Mucosa of descending colon (tissue), 3 donors: Measurements from ENCODE around the gene TRIM29. TPM values are rescaled to one million over a fixed set of nuclear protein-coding genes. Genes with fewer than 3 reads are reported as not detected.

Experiments used
- ATAC-seq: fragments of 200-7000 bp; cut with Tn5 transposase; one replicate; pipeline ENCODE4 v1.9.1; 2020; ENCODE audit warnings: mild to moderate bottlenecking, moderate library complexity
- DNase-seq, 3 donors: peaks; one replicate each; pipeline ENCODE4 v3.0.0-alpha.2; 2020
- H3K36me3 ChIP-seq: fragments of 200-600 bp; one replicate; pipeline ENCODE4 v1.8.0; 2021; ENCODE audit warnings: low read depth, mild to moderate bottlenecking
- H3K4me1 ChIP-seq: fragments of 200-600 bp; one replicate; pipeline ENCODE4 v1.8.0; 2021; ENCODE audit warnings: low read depth, mild to moderate bottlenecking
- H3K4me3 ChIP-seq: fragments of 200-600 bp; one replicate; pipeline ENCODE4 v1.8.0; 2021; ENCODE audit warnings: mild to moderate bottlenecking
- H3K9me3 ChIP-seq: fragments of 200-600 bp; one replicate; pipeline ENCODE4 v1.8.0; 2021; ENCODE audit warnings: mild to moderate bottlenecking
- intact Hi-C, 2 donors: fragments of 100-400 bp; cut with DNase I in 1 of 2; cut with micrococcal nuclease in 1 of 2; formaldehyde crosslinking; loops; one replicate each; pipeline versions ENCODE4 v1.11.0 to v1.11.1; 2022; cut with DNase I, micrococcal nuclease
- total RNA-seq, 3 donors: library from RNA; stranded (reverse); fragmentation: NEBNext Ultra II Directional in 2 of 3; extraction: Animal tissue kit (Norgen Biotek cat#: 25700) in 2 of 3; gene quantifications; one replicate each; pipeline versions ENCODE4 v1.2.1 to v1.2.4, GENCODE V29; 2021 to 2023
- TF ChIP-seq, protein P1 (sequence below): fragments of 200-600 bp; IDR thresholded peaks from one replicate; pipeline ENCODE4 v1.8.0; 2022; ENCODE audit warnings: antibody characterized with exemption, mild to moderate bottlenecking
- donor health status: DM: no; HTN: no; CAD: no; lungs with moderate emphysema.
- donor health status: DM: no; HTN: no; CAD: no.
- donor health status: DM: no; HTN: yes; CAD: no.

Gene TRIM29
- total RNA-seq, 3 donors from 2014 or later, result 4.0 to 6.3 (median 5.4) TPM

DNA sequence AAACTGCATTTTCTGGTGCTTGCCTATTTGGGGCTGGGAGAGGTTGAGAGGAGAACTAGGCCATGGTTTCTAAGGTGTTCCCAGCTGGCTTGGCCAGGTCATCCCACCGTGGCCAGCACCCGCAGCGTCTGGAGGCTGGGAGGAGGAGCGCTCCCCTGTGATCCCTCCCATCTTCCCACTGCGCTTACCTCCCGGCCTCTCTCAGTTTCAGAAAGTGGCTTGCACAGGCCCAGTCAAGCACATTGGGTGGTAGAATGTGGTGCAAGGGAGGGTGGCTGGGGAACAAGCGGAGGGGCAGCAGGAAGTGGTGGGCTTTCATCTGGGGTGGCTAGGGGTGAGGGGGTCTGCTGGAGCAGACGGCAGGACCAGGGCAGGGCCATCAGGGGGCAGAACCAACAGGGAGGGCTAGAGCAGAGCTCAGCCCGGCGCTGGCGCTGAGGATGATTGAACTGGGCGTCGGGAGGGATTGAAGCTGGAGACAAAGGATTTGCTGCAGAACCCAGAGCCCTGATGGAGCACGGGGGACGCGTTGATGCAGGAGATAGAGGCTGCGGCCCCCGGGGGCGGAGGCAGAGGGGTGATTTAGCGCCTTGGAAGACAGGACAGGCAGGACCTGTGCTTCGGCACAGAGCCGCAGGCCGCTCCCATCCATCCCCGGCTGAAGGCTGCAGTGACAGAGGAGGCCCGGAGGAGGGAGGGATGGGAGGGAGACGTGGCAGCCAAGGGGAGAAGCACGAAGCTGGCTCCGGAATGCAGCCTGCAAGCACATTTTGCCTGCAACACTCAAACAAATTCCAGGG lies 76.0 kb downstream of the TRIM29 start:
- no peak overlapping the region for H3K4me3 ChIP-seq
- H3K9me3 ChIP-seq, result no peaks in the 10 kb centered on the region
- H3K36me3 ChIP-seq, result no peaks in the 10 kb centered on the region
- TF ChIP-seq, protein P1, sequence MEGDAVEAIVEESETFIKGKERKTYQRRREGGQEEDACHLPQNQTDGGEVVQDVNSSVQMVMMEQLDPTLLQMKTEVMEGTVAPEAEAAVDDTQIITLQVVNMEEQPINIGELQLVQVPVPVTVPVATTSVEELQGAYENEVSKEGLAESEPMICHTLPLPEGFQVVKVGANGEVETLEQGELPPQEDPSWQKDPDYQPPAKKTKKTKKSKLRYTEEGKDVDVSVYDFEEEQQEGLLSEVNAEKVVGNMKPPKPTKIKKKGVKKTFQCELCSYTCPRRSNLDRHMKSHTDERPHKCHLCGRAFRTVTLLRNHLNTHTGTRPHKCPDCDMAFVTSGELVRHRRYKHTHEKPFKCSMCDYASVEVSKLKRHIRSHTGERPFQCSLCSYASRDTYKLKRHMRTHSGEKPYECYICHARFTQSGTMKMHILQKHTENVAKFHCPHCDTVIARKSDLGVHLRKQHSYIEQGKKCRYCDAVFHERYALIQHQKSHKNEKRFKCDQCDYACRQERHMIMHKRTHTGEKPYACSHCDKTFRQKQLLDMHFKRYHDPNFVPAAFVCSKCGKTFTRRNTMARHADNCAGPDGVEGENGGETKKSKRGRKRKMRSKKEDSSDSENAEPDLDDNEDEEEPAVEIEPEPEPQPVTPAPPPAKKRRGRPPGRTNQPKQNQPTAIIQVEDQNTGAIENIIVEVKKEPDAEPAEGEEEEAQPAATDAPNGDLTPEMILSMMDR, result no peak
- H3K4me1 ChIP-seq, result peaks cover 2% of the 10 kb centered on the region
- intact Hi-C loops, result no loop called here
- DNase-seq (no peak), ATAC-seq (no peak)

Other genes with a start within 250 kb of the TRIM29 start
- 100 to 1,000 TPM in 2 of 3 donors, 10 to 100 TPM in 1; 96.4 to 217 (median 133) TPM for gene OAF, start 72.9 kb upstream of the TRIM29 start, total RNA-seq
- 1 to 10 TPM; 1.1 to 3.0 (median 2.2) TPM for gene POU2F3, start 102.0 kb upstream of the TRIM29 start, total RNA-seq
- 1 to 10 TPM in 1 of 3 donors, under 1 TPM in 2; 0.46 to 3.8 (median 0.51) TPM for gene TLCD5, start 187.2 kb upstream of the TRIM29 start, total RNA-seq
- gene ARHGEF12, start 198.3 kb upstream of the TRIM29 start, total RNA-seq, result 100 to 1,000 TPM in 2 of 3 donors, 10 to 100 TPM in 1; 88.2 to 119 (median 114) TPM